ENCODE measurements around the gene SIDT2. TPM values are rescaled to one million over a fixed set of nuclear protein-coding genes. Genes with fewer than 3 reads are reported as not detected.
A peak's percentile ranks its signal among the peaks of the same experiment; 100 is the strongest.

Gene SIDT2
- total and polyA plus RNA-seq, 2 of the 13 experiments (the other 11 are each of a cell fraction or from before 2014, with no cell fraction given), result 11.5 to 28.0 TPM

DNA sequence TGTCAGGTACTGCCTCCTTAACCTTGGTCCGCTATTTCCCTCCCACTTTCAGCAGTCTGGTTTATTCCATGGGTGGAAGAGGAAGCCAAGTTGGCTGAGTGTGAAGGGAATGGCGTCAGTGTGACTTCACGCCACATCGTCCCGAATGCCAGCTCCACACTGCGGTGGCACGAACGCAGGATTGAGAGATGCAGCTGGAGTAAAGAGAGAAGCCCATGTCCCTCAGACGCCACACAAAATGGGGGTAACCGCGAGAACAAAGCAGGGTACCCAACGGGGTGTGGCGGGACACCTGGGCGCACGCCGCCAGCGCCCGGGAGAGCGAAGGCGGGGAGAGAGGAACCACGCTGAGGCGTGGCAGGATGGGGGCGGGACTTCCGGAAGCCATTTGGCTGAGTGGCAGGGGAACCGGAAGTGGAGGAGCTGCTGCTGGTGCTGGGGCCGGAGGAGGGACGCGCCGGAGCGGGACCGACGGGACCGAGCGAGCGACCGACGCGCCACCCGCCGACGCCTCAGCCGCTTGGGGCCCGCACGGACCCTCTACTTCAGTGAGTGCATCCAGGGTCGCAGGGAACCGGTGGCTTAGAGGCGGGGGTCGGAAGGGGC, 34.6 kb upstream of the SIDT2 start, which contains the start of gene PAFAH1B2 (continued):
- no peak for TF ChIP-seq ZNF546 (CRISPR knock-in tag; conservative IDR thresholded peaks at IDR 0.05)
- 0 out of 2 replicates have a peak, but pooled peaks have one; percentile 39 for TF ChIP-seq ZNF333 (CRISPR knock-in tag; IDR thresholded peaks at IDR 0.05; ENCODE audit: borderline replicate concordance)
- TF ChIP-seq NR2F6 (IDR thresholded peaks at IDR 0.05), result no peak
- TF ChIP-seq NR2F6 (CRISPR knock-in tag; IDR thresholded peaks at IDR 0.05), result peak; percentile 26; the same call in 1 of the 2 replicates
- peak; percentile 61 for TF ChIP-seq ZNF709 (CRISPR knock-in tag; IDR thresholded peaks at IDR 0.05)
- TF ChIP-seq ZNF883 (CRISPR knock-in tag; IDR thresholded peaks at IDR 0.05; ENCODE audit: not compliant biosample characterization), result peak; percentile 79
- peak; percentile 90 for TF ChIP-seq HOXA3 (CRISPR knock-in tag; IDR thresholded peaks at IDR 0.05)
- TF ChIP-seq ZNF605 (CRISPR knock-in tag; IDR thresholded peaks at IDR 0.05), result peak; percentile 83
- TF ChIP-seq ELF3 (CRISPR knock-in tag; IDR thresholded peaks at IDR 0.05), result peak; percentile 77; the same call in 1 of the 2 replicates
- peak; percentile 43; the same call in 1 of the 2 replicates for TF ChIP-seq PAXIP1 (CRISPR knock-in tag; conservative IDR thresholded peaks at IDR 0.05)
- peak; percentile 80 for TF ChIP-seq POGZ (CRISPR knock-in tag; IDR thresholded peaks at IDR 0.05)
- peak; percentile 85; the same call in 1 of the 2 replicates for TF ChIP-seq YEATS2 (CRISPR knock-in tag; IDR thresholded peaks at IDR 0.05; ENCODE audit: borderline replicate concordance)
- no peak for TF ChIP-seq TEF (CRISPR knock-in tag; IDR thresholded peaks at IDR 0.05)
- TF ChIP-seq ZNF660 (CRISPR knock-in tag; IDR thresholded peaks at IDR 0.05; ENCODE audit: borderline replicate concordance, low read depth), result no peak; the same call in 1 of the 2 replicates
- peak; percentile 55; the same call in 1 of the 2 replicates for TF ChIP-seq ZNF12 (CRISPR knock-in tag; IDR thresholded peaks at IDR 0.05)
- peak; percentile 58; the same call in 1 of the 2 replicates for TF ChIP-seq SMAD3 (CRISPR knock-in tag; IDR thresholded peaks at IDR 0.05)
- no peak for TF ChIP-seq ZNF207 (IDR thresholded peaks at IDR 0.05; ENCODE audit: borderline replicate concordance)
- TF ChIP-seq, protein P1, sequence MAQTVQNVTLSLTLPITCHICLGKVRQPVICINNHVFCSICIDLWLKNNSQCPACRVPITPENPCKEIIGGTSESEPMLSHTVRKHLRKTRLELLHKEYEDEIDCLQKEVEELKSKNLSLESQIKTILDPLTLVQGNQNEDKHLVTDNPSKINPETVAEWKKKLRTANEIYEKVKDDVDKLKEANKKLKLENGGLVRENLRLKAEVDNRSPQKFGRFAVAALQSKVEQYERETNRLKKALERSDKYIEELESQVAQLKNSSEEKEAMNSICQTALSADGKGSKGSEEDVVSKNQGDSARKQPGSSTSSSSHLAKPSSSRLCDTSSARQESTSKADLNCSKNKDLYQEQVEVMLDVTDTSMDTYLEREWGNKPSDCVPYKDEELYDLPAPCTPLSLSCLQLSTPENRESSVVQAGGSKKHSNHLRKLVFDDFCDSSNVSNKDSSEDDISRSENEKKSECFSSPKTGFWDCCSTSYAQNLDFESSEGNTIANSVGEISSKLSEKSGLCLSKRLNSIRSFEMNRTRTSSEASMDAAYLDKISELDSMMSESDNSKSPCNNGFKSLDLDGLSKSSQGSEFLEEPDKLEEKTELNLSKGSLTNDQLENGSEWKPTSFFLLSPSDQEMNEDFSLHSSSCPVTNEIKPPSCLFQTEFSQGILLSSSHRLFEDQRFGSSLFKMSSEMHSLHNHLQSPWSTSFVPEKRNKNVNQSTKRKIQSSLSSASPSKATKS (CRISPR knock-in tag; IDR thresholded peaks at IDR 0.05), result no peak
- TF ChIP-seq MYPOP (CRISPR knock-in tag; IDR thresholded peaks at IDR 0.05), result peak; percentile 56; the same call in 1 of the 2 replicates
- no peak for TF ChIP-seq SP1 (IDR thresholded peaks at IDR 0.05)
- TF ChIP-seq SP1 (CRISPR knock-in tag; IDR thresholded peaks at IDR 0.05), result peak; percentile 56; the same call in 1 of the 2 replicates
- TF ChIP-seq RFX3 (CRISPR knock-in tag; IDR thresholded peaks at IDR 0.05), result no peak
- no peak for TF ChIP-seq SETDB1 (CRISPR knock-in tag; IDR thresholded peaks at IDR 0.05; ENCODE audit: borderline replicate concordance)
- peak; percentile 74; the same call in 1 of the 2 replicates for TF ChIP-seq ZNF225 (CRISPR knock-in tag; IDR thresholded peaks at IDR 0.05)

Data from HepG2 (cell line).